HG02938 (cell line): ENCODE data around the gene UBE2D1.

ENCODE experiments used
- ATAC-seq: cut with Tn5 transposase; IDR thresholded peaks from one replicate; pipeline ENCODE4 v1.9.1; 2021; ENCODE audit warnings: mild to moderate bottlenecking, moderate library complexity; ENCODE audit not compliant: unreplicated experiment

The UBE2D1 gene

DNA sequence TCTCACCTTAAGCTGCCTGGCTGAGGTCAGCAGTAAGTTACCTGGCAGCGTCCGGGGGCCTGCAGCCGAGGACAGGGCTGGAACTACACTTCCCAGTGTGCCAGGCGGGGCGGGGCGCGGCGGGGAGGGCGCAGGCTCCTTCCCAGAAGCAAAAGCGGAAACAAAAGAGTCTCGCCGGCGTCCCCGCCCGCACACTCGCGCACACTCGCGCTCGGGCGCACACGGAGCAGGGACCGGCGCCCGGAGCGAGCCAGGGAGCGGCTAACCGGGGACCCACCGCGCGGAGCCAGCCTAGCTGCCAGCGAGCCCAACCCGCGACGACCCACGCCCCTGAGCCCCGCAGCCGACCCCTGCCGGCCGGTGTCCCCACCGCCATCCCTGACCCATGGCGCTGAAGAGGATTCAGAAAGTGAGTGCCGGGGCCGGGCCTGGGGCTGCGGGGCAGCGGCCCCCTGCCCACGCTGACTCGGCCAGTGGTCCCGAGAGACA lies at the start of gene UBE2D1:
Gene UBE2D1 (plus strand): TSS at position 190 of the 489 bp plus-strand sequence. CDS start 196 bp downstream, at position 386.
- peak; percentile 93 for ATAC-seq

DNA sequence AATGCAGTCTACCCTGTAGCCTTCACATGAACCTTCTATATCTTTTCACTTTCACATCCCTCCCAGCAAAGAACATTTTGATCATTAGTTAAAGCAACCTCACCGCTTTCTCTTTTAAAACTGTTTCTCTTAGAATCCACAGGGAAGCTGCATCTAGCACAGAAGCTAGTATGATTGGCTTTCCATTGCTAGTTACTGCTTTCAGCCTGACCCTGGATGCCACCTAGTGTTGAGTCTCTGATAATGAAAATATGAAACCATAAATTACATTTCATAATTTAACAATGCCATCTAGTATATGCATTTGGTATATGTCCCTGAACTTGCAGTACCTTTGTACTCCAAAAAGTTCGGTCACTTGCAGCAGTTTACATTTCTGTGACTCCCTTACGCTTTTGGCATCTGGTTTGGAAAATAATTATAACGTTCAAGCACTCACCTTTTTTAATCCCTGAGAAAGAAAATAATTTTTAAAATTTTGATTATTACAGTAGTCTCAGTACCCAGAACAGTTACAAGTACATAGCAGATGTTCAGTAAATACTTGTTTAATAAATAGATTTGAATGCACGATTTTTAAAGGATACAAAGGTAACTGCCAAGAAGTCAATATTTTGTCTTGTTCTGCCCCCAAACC lies 43.1 kb upstream of the UBE2D1 start:
- peak; percentile 92 for ATAC-seq

GRCh38 chr10:58293989-58294388 lies 40.8 kb upstream of the UBE2D1 start:
- no peak for ATAC-seq

DNA sequence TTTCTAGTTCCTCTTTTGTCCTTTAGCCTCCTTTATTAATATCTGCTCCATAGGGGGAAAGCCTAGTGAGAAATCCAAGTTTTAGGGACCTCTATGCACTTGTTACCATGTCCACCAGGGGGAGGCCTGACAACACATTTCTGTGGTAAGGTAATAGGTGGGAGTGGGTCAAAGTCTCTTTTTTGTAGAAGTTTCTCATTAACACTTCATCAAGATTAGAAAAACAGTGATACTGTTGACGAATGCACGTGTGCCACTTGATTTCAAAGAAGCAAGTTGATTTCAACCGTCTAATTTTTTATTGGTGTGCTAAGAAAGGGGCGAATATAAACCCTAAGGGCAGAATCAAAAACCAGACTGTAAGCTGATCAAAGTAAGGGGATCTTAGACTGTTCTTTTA lies 35.2 kb upstream of the UBE2D1 start:
- peak; percentile 88 for ATAC-seq

DNA sequence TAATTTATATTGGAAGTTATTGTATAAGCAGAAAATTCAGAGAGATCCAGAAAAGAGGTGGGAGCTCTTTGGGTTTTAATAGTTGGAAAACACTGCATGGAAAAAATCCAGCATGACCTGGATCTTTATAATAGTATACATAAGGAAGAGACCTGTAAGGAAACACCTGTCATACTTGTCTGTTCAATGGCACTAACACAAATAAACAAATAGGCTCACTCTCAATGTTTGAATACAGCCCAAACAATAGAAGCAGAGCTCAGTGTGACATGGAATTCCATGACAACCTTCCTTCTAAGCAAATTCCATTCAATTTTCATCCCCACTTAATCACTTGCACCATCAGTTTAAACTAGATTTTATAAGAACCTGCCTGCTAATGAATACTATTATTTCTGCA lies 34.1 kb upstream of the UBE2D1 start:
- no peak for ATAC-seq

- ATAC-seq = no peak
Measured at GRCh38 chr10:58302254-58302653, 32.6 kb upstream of the UBE2D1 start.

GRCh38 chr10:58304099-58304633 lies 30.6 kb upstream of the UBE2D1 start:
- ATAC-seq = no peak

DNA sequence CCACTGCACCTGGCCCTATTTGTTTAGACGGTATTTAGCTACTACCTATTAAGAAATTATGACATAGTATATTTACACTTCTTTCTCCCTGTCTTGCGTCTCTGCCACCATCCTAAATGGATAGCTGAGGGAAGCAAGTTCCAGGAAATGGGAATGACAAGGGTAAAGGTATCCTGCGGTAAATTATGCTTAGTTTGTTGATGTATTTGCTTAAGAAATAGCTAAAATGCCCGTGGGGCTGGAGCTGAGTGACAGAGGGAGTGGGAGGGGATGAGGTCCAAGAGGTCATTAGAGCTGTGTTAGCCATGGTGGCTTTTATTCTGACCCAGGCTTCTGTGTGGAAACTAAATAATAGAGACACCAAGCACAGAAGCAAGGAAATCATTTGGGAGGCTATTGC lies 29.0 kb upstream of the UBE2D1 start:
- ATAC-seq = no peak

DNA sequence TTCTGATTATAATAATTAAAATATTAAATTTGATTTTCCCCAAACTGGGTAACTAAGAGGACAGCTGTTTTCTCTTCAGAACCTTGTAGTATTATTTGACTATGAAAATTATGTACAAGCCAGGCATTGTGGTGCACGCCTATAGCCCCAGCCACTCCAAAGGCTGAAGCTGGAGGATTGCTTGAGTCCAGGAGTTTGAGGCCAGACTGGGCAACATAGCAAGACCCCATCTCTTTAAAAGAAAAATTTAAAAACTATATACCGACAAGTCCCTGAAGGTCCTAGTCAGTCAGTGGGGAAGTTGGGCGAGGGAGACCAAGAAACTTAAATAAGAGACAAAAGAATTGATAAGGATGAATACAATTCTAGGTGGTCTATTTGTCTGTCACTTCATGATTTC lies 27.1 kb upstream of the UBE2D1 start:
- no peak for ATAC-seq

- ATAC-seq = no peak
Measured at GRCh38 chr10:58311026-58311425, 23.8 kb upstream of the UBE2D1 start.

- no peak for ATAC-seq
Measured at GRCh38 chr10:58316874-58317273, 17.9 kb upstream of the UBE2D1 start.

DNA sequence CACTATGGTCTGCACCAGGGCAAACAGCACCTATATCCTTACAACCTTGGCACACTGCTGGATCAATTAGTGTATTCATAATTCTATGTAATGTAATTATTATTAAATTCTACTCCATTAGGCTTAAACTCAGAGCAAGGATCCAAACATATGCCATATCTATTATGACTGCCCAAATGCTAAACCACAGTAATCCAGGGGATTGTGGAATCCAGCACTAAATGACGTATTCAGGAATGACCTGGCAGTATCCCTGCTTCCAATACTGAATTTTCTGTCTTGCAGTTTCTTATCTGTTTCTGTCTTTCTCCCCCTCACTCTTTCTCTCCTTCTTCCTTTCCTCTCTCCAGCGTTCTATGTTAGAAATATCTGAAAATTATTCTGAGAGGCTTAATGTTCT lies 16.5 kb upstream of the UBE2D1 start:
- no peak for ATAC-seq

GRCh38 chr10:58319599-58319998 lies 15.2 kb upstream of the UBE2D1 start:
- no peak for ATAC-seq

DNA sequence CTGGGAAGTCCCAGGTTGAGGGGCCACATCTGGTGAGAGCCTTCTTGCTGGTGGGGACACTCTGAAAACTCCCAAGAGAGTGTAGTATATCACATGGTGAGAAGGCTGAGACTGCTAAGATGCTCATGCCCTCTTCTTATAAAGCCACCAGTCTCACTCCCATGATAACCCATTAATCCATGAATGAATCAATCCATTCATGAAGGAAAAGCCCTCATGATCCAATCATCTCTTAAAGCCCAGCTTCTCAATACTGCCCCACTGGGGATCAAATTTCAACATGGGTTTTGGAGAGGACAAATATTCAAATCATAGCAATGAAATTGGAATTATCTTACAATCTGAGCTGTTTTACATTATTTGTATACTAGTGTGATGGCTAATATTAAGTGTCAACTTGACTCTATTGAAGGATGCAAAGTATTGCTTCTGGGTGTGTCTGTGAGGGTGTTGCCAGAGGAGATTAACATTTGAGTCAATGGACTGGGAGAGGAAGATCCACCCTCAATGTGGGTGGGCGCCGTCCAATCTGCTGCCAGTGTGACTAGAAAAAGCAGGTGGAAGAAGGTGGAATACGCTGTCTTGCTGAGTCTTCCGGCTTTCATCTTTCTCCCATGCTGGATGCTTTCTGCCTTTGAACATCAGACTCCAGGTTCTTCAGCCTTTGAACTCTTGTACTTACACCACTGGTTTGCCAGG lies 14.3 kb upstream of the UBE2D1 start:
- no peak for ATAC-seq

GRCh38 chr10:58322072-58322834 lies 12.6 kb upstream of the UBE2D1 start:
- ATAC-seq = peak; percentile 80

- no peak for ATAC-seq
Measured at GRCh38 chr10:58322835-58323209, 12.0 kb upstream of the UBE2D1 start.

GRCh38 chr10:58326967-58327381 lies 7.8 kb upstream of the UBE2D1 start:
- no peak for ATAC-seq

DNA sequence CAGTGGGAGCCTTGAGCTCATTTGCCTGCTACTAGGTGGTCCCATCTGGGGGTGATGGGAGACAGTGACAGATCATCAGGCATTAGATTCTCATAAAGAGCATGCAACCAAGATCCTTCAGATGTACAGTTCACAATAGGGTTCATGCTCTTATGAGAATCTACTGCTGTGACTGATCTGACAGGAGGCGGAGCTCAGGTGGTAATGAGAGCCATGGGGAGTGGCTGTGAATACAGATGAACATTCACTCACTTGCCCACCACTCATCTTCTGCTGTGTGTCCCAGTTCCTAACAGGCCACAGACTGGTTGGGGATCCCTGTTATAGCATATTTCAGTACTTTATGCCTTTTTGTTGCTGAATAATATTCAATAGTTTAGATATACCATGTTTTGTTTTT lies 6.6 kb upstream of the UBE2D1 start:
- no peak for ATAC-seq

DNA sequence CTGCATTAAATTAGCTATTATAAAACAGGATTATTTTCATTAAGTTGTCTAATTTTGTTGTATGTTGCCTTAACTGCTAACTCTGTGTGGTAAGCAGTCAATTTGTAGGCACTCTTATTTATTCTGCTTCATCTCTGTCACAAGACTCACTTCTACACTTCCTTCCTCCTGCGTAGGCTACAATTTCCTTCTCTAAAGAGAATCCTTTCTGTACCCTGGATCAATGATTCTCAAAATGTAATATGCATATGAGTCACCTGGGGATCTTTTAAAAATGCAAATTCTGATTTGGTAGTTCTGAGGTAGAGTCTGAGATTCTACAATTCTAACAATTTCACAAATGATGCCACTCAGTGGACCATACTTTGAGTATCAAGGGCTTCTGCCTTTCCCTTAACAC lies 4.4 kb upstream of the UBE2D1 start:
- ATAC-seq = no peak

- no peak for ATAC-seq
Measured at GRCh38 chr10:58331646-58332045, 3.2 kb upstream of the UBE2D1 start.

GRCh38 chr10:58335306-58336005 lies 650 bp downstream of the UBE2D1 start:
- ATAC-seq = peak; percentile 46
